Keratinocyte (primary cell): ENCODE measurements around the gene EDNRA.
A peak's percentile ranks its signal among the peaks of the same experiment; 100 is the strongest.

Source experiments
- CTCF ChIP-seq, 3 experiments: IDR thresholded peaks in 1 of 3; conservative IDR thresholded peaks in 1 of 3; optimal IDR thresholded peaks in 1 of 3; 2 replicates in 2 of 3; 3 replicates in 1 of 3; pipeline versions ENCODE3 to v1.5.1; 2011; ENCODE audit warnings: low read length in 3 of 3, mild to moderate bottlenecking in 3 of 3, moderate library complexity in 2 of 3, control low read depth in 1 of 3, inconsistent platforms in 1 of 3; ENCODE audit not compliant: insufficient read depth in 2 of 3; ENCODE audit errors: extremely low read depth in 1 of 3
- EZH2 ChIP-seq: IDR thresholded peaks from one replicate; pipeline ENCODE4 v1.6.1; 2012; ENCODE audit warnings: inconsistent platforms, mild to moderate bottlenecking, low read length, moderate library complexity

- TF ChIP-seq EZH2 (no peak), CTCF (optimal IDR thresholded peaks at IDR 0.05 in 1 of 3, IDR thresholded peaks at IDR 0.05 in 1 of 3, conservative IDR thresholded peaks at IDR 0.05 in 1 of 3; ENCODE audit: extremely low read depth in 1 of 3, insufficient read depth in 2 of 3, low read length in 3 of 3) (peak; percentile 86 to 94 (median 88))
These were observed 38.2 kb downstream of the EDNRA start for GRCh38 chr4:147518846-147519767.
